OCI-LY3 (cell line): Measurements from ENCODE around the gene PCARE.

Source experiments
- CTCF ChIP-seq: fragments of 200-600, 300-600 bp; sonication (generic); IDR thresholded peaks from 2 replicates; pipeline ENCODE4 v1.5.1; 2014; ENCODE audit warnings: antibody characterized with exemption, low read length, low read depth
- EZH2phosphoT487 ChIP-seq: fragments of 200-600 bp; shearing (Covaris generic); IDR thresholded peaks from 2 replicates; pipeline ENCODE4 v1.6.1; 2018; ENCODE audit warnings: antibody characterized with exemption, mixed run types, low read depth

- TF ChIP-seq CTCF (no peak), EZH2phosphoT487 (no peak)
Observed at GRCh38 chr2:29119211-29119610, 44.9 kb upstream of the PCARE start.
